CD4-positive, alpha-beta T cell treated with Interleukin-1 beta for 1 hour (primary cell): ENCODE measurements around the gene DCAF10.
"Not testable (repeated sequence)": the region's sequence is repeated elsewhere in the genome, so short reads cannot be mapped to it uniquely, and the experiment has no call there.

Experiments
- DNase-seq, 2 donors: peaks; one replicate each; pipeline ENCODE4 v3.0.0-alpha.2; 2020 to 2022

Gene DCAF10

DNA sequence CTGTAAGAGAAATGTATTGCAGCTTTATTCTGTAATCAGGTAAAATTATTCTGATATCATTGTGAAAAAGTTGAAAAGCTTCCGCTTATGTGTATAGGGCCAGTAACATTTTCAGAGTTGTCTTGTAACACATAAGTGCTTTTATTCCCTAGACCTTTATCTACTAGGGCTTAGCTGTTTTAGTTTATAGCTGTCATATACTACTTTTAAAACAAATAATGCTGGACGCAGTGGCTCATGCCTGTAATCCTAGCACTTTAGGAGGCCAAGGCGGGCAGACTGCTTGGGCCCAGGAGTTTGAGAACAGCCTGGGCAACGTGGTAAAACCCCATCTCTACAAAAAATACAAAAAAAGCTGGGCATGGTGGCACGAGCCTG lies 70.2 kb downstream of the DCAF10 start:
- DNase-seq = no peak

DNA sequence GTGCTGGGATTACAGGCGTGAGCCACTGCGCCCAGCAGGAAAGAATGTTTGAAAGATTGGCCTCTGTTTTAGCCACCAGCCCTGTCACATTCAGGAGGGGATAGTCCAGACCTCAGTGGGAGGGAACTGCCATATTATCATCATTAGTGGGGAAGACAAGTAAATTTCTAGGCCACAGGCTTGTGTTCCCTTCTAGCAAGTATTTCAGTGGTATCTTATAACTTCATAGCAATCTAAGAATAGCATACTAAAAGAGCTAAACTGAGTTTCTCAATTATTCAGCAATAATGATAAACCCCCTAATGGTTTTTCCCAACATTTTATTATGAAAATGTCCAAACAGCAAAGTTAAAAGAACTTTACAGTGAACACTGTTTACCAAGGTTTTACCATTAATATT lies 73.4 kb downstream of the DCAF10 start:
- DNase-seq = no peak

DNA sequence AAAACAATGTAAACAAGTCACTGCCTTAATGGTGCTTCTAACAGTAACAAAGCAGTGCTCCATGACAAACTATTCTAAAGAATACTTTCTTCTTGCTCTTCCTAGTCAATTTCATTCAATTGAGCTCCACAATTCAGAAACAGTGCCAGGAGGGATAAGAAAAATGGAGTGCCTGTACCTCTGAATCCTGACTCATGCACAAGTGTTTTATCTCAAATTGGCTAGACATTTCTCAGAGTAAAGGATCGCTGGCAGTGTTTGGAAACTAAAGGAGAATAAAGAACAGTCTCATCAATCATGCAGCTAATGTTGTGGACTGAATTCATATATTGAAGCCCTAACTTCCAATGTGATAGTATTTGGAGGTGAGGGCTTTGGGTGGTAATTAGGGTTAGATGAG lies 75.8 kb downstream of the DCAF10 start:
- DNase-seq = no peak

DNA sequence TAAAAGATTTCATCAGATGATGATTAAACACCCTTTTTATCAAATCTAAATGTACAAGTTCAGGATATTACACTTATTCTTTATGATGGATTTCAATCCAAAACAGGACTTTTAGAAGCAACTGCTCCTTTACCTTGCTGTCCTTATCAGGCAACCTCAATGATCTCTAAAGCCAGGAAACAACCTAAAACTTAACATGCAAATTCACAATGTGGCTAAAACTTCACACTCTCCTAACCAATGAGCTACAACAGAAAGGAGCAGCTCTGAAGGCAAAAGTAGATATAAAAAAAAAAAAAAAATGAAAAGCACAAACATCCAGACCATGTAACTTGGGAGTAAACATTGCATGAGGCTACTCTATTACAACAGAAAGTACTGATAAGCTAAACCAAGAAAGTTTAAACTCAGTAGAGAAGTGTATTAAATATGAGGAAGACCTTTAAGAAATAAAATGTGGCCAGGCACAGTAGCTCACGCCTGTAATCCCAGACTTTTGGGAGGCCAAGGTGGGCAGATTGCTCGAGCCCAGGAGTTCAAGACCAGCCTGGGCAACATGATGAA lies 80.4 kb downstream of the DCAF10 start:
- DNase-seq = no peak

DNA sequence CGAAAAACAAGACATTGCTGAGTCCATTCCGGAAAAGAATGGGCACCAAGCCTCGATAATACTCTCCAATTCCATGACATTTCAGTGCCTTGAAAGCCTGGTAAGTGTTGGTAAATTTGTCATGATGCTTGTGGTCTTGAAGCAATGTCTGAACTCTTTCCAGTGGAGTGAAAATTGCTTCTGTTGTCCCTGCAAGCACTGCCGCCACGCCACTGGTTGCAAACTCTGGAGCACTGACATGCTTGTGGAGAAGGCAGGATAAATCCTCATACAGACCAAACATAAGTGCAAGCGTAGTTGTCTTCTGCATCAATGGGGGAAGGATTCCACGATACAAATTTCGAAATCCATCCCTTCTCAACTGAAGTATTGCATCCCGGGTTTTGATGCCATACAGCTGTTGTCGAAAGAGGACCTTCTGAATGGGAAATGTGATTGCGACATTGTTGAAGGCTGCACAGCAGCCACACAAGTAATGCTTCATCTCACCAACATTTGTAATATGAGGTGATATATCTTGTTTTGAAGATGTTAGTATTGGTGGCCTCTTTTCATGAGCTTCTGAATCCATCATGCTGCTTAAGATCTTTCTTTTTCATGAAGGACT lies 87.5 kb downstream of the DCAF10 start:
- DNase-seq = not testable (repeated sequence)

DNA sequence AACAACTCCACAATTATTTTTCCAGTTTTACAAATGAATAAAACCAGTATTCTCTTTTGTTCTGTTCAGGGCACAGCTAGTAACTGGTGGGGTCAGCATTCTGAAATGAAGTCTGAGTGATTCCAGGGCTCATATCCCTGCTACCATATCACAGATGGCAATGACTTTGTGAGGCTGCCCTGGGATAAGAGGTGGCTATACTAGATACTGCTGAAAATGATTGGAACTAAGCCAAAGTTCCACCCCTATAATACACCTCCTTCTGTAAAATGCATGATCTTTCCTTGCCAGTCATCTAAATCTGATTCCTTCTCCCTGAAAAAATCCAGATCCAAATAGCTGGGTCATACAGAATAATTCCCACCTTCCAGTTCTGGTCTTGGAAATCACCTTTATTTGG lies 88.9 kb downstream of the DCAF10 start:
- DNase-seq = no peak

DNA sequence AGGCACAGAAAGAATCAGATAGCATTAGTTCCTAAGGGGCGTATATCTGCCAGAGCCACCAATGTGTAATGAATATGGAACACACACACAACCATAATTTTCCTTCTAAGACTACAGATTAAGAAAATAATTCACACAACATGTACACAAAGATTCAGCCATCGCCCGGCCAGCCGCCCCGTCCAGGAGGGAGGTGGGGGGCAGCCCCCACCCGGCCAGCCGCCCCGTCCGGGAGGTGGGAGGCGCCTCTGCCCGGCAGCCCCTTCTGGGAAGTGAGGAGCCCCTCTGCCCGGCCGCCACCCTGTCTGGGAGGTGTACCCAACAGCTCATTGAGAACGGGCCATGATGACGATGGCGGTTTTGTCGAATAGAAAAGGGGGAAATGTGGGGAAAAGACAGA lies 90.4 kb downstream of the DCAF10 start:
- DNase-seq = not testable (repeated sequence)

DNA sequence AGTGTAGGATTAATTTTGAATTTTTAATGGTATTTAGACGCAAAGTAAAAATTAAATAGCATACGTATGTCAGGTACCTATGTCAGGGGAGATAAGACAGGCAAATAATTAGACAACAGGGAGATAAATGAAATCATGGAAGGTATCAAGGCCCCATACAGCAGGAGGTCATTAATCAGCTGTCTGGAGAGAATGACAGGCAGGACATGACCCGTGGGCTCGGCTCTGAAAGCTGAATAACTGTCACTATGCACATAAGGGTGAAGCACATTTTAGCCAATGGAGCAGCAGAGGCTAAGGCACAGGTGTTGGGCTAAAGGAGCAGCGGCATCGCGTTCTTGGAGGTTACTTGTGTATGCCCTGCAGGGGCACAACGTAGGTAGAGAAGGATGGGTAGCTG lies 91.5 kb downstream of the DCAF10 start:
- DNase-seq = no peak

DNA sequence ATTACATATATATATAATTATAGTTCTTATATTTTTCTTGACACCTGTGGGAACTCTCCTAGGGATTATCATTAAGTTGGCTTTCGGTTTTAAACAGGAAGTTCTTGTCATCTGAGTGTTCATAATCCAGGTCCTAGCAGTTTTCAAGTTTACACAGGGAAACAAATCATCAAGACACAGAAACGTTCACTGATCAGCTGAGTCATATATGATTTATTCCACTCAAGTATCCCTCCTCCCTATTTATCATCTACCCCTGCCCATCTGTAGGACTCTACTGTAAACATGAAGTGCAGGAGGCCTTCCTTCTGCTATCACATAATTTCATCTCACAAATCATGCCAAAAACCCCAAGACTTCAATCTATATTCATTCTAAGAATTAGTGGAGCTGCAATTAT lies 97.1 kb downstream of the DCAF10 start:
- DNase-seq = no peak

DNA sequence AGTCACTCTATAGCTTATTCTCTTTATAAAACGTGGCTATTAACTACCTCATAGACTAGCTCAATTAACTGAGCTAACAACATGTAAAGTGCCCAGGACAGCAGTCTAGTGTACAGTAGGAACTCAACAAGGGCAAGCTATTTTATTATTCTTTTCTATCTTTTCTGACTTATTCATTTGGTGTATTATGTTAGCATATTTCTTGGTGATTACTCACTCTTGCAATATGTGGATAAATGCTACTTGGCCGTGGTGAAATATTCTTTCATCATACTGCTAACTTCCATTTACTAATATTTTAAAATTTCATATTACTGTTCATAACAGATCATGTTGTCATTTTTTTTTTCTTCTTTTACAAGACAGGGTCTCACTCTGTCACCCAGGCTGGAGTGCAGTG lies 98.4 kb downstream of the DCAF10 start:
- no peak for DNase-seq

DNA sequence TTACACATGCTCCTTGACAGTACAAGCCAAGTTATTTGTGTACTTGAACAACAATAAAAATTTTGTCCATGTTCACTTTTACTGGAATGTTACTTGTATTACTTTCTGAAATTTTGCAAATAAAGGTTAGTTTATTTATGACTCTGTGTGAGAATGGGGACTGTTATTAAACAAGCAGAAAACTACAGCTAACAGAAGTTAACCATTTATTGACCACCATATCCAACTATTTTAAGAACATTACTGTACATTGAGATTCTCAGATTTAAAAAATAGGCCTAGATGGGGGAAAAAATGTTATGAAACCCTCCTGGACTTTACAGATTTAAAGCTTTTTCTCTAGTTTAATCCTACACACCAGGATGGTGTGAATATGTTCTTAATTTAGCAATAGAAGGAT lies 101.5 kb downstream of the DCAF10 start:
- DNase-seq = no peak

DNA sequence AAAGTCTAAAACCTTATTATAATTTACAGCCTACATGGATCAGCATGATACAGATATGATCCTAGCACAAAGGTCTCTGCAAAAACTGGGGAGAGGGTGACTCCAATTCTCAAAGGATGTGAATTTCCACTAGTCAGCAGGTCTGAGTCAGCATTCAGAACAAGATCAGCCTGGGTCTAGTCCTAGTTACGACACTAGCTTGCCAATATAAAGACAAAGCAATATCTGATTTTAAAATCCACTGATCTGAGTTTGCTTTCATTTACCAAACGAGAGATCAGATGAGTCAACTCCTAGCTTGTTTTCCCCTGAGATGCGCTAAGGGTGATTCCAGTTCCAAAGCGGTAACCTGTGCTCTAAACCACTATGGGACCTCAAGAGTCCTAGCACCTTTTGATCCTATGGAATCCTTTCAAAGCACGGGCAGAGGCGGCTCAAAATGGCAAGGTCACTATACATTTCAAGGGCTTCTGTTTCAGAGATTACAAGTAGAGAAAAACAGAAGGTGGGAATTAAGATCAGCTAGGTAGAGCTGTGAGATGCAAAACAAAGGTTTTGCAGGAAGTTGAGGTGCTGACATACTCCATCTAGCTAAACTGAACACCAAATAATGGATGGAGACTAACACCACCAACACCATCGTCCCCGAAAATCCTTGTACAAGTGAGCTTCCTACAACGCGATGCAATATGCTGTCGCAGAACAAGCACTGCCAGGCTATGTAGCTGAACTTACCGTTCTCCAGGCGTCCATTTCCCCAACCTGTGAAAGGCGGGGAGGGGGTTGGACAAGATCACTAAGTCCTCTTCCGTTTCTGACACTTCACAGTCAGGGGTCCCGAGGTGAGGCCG lies 102.4 kb downstream of the DCAF10 start:
- peak in 1 of 2 donors; percentile 6 for DNase-seq

DNA sequence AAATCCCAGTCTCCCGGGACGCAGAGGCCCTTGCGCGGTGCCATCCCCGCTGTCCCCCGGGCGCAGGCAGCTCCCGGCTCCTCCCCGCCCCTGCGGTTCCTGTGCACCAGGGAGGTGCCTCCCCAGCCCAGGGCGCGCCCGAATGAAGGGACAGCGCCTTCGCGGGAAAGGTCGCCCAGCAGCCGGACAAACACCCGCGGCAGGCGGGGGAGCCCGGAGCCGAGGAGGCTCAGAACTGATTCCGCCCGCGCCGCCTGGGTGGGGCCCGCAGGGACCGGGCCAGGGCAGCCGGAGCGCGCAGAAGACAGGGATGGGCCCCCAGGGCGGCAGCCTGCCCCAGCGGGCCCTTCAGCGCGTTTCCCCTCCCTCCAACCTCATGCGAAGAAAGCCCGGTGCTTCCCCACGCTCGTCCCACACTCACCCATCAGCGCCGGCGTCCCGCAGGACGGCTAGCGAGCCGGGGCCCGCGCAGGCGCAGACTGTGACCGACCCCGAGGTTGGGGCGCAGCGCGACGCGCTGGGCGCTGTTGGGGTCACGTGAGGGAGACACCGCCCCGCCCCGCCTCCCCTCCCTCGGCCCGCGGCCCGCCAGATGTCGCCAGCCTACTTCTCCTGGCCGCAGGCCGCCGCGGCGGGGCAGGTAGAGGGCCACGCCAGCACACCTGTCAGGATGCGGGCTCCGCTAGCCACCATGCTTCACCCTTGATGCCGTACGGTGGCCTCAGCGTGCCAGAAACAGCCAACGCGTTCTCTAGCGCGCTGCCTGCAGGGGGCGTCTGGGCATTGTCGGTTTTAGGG lies 103.2 kb downstream of the DCAF10 start, which contains the start of gene SLC25A51:
TSS of gene SLC25A51 (minus strand) at position 481 of the 798 bp plus-strand sequence. CDS start 15,577 bp downstream, outside the sequence.
- DNase-seq = peak; percentile 92 to 97

DNA sequence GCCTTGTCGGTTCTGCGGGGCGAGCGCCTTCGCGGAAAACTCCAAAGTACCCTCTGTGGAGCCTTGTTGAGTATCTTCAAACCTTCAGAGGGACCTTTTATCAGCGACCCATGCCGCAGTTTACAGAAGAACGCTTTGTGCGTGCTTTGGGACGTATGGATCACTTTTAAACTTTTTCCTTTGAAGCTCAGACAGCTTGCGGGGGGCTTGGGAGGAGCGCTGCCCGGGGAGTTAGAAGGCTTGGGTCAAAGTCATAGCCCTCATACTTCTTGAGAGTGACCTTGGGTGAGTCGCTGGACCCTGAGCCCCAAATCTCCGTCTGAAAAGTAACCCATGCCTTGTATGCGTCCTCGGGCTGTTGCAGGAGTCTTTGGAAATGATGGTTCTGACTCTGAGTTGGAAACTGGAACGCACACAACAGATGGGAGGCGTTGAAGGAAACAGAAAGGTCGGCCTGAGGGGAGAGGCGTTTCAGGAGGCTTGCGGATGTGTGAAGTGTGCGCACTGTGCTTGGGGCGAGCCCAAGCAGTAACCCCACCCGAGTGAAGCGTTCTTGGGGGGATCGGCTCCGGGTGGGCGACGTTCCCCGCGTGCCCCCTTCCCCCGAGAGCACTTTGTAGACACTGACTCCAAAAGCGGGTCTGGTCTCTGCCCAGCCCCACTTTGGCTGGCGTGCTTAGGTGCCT lies 104.0 kb downstream of the DCAF10 start:
- no peak for DNase-seq

DNA sequence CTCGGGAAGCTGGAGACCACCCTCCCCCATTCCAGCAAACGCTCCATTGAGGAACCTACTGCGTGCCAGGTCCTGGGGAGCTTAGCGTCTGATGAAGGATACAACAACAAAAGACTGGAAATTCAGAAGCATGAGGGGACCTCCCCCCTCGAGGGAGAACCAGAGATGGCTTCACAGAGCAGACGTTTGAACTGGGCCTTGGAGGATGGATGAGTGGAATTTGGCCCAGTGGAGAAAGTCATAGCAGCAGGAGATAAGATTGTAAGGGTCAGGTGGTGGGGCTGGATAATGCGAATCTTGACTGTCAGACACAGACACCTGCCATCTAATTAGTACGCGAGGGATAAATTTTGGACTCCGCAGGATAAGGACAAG lies 104.5 kb downstream of the DCAF10 start:
- no peak for DNase-seq

DNA sequence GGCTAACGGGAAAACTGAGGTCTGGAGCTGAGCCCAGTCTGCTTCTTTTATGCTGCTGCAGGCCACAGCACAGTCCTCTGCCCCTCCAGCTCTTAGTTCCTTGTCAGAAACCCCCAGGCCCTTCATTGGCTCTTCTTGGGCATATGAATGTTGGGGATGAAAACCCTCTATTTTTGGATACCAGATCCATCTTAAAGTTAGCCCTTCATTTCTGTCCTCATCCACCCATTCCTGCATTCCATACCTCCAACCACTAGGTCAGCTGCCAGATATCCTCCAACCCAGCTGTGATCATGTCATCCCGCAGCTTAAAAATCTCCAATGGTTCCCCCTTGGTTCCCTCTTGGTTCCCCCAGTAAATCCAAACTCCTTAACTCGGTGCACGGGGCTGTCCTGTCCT lies 105.2 kb downstream of the DCAF10 start:
- no peak for DNase-seq

DNA sequence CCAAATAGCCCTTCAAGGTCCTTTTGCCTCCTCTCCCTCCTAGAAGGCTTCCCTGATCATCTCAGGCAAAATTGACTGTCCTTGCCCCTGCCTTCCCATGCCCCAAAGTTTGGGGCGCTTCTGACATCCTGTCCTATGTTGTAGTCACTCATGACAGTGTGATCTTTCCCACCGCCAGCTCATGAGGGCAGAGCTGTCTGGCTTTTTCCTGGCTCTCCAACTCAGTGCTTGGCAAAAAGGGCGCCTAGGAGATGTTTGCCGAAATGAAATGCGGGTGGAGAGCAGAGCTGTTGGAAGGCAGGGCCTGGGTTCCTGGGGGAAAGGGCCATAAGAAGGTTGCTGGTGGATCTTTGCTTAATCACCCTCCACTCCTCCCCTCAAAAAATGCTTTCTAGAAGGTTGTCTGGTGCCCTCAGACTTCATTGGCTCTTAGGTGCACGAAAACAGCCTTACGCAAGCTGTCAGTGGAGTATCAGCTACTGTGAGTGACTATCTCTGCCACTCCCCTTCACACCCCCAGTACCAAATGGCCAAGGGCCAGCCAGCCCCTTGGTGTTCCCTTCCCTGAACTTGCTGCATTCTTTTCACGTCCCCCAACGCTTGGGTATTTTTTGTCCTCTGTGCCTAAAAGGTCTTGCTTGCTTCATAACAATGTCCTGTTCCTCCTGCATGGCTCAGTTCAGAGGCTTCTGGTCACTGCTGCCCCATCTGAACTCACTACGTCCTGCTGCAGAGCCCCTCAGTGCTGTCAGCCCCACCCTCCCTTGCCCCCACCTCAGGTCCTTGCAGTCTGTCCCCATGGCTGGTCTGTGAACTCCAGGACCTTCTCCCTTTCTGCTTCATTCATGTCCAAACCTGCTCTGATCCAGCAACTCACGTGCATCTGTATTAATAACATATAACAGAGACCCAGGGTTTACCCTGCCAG lies 106.0 kb downstream of the DCAF10 start:
- DNase-seq = no peak

DNA sequence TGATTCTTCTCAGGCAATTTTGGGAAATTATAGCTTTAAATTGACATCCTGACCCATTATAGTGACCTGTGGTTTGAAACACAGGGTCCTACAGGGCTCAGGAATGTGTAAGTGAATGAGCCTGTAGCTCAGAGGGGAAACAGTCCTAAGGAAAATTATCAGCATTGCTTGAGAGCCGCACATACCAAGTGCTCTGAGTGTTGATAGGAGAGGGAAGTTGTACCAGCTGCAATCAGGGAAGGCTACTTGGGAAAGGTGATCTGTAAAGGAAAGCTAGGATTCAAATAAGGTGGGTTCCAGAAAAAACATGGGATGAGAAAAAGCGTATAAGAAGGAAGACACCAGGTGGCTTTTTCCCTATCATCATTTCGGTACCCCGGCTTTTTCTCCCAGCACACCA lies 107.7 kb downstream of the DCAF10 start:
- DNase-seq = no peak

DNA sequence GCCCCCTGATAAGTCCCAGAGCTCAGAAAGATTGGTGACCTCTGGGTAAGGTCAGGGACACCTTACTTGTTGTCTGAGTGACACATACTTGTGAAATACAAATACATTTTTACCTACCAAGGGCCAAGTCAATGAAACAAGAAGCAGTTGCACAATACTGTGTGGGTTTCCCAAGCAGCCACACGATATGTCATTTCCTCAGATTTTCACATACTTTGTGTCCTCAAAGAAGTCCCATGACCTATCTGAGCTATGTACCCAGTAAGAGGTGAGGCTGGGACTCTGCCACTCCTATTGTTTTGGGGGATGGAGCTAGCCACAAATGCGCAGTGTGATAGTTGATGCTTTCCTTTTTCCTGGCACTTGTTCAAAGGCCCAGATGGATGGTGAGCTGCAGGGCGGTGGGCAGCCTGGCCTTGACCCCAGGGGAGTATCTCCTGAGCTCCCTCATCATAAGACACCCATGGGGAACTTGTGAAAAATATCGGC lies 108.1 kb downstream of the DCAF10 start:
- DNase-seq = peak; percentile 10 to 65

DNA sequence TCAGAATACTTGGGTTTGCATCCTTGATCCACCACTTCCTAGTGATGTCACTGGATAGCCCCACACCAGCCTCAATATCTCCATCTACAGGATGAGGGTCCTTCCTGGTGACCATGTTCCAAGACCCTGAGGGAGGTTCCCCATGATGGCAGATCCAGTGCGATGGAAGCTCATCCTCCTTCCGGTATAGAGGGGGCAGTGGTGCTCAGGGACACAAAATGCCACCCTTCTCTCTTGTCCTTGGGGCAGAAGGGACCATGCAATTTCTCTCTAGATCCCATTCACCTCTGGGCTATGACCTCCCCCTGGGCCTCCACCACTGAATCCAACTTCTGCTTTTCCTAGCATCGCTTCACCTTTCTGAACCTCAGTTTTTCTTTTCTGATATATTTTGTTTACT lies 108.7 kb downstream of the DCAF10 start:
- DNase-seq = no peak

DNA sequence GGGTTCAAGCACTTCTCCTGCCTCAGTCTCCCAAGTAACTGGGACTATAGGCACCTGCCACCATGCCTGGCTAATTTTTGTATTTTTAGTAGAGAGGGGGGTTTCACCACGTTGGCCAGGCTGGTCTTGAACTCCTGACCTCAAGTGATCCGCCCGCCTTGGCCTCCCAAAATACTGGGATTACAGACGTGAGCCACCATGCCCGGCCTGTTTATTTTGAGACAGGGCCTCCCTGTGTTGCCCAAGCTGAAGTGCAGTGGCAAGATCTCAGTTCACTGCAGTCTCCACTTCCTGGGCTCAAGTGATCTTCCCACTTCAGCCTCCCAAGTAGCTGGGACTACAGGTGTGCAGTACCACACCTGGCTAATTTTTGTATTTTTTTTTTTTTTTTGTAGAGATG lies 109.2 kb downstream of the DCAF10 start:
- not testable (repeated sequence) for DNase-seq
